NCI-H82 (cell line): Measurements from ENCODE around the gene TRAPPC2L.

Experiments used
- DNase-seq: peaks from one replicate; lab custom pipeline; 2025; lab: John Stamatoyannopoulos, UW

The TRAPPC2L gene

DNA sequence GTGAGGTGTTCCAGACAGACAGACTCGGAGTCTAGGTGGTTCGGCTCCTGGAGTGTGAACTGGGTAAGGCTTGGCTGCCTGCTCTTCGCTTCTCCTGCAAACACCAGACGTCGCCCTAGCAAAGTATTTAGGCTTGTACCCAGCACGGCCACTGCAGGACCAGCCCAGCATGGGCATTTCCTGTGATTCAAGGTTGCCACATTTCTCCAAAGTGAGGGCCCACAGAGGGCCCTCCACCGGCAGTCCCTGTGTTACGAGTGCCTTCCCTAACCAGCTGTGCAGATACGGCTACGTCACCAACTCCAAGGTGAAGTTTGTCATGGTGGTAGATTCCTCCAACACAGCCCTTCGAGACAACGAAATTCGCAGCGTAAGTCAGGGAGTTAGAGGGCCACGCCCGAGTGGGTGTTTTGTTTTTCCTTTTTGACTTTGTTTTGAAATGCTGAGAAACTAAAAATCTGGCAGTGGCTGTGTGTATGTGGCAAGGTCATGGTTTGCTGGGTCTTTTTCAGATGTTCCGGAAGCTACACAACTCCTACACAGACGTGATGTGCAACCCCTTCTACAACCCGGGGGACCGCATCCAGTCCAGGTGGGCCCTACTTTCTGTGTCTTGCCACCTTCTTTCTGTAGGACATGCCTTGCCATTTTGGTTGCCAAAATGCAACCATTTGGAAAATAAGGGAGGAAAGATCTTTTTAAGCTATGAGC is 2.6 kb downstream of the TRAPPC2L start:
- DNase-seq = no peak

DNA sequence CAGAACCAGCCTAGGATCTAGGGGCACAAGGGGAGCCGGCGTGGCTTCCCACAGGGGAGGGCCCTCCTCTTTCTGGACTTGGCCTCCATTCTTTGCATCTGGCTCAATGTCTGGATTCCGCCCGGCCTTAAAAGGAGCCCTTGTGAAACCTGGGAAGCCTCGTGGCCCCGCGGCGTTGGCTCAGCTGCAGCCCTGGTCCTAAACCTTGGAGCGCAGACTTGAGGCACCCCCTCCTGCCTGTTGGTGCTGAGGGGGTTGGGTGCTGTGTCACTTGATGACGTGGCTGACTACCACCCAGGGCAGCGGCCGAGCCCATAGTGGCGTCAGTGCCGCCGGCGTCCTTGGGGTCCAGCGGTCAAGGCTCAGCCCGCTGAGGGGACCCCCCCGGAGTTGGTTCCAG is 4.4 kb downstream of the TRAPPC2L start:
- no peak for DNase-seq

DNA sequence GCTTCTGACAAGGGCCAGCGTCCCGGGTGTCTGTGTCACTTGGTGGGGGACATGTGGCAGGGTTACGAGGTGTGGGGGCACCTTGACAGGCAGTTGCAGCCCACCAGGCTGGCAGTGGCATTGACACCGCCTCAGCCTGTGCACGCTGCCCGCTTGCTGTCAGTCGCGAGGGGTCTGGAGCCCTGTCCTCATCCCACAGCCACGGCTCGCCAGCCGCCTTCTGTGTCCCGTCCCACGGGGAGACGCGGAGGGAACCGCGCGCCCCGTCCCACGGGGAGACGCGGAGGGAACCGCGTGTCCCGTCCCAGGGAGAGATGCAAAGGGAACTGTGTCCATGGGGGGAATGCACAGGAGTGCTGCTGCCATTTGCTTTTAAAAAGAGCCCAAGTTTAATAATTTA is 6.0 kb downstream of the TRAPPC2L start:
- no peak for DNase-seq

DNA sequence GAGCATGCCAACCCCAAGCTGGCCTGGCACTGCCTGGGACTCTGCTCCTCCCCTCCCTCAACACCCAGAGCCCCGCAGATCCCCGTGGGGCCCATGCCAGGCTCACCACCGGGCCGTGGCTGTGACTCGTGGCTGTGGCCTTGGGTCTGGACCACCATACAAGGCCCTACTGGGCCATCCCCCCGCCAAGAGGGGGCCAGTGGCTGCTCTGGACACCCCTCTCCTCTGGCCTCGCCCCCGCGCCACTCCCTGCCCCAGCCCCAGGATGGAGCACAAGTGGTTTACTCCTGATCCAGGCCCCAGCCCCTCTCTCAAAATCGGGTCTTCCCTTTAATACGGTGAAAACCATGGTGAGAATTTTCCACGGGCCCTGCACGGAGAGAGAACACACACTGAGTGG is 6.5 kb downstream of the TRAPPC2L start:
- no peak for DNase-seq

DNA sequence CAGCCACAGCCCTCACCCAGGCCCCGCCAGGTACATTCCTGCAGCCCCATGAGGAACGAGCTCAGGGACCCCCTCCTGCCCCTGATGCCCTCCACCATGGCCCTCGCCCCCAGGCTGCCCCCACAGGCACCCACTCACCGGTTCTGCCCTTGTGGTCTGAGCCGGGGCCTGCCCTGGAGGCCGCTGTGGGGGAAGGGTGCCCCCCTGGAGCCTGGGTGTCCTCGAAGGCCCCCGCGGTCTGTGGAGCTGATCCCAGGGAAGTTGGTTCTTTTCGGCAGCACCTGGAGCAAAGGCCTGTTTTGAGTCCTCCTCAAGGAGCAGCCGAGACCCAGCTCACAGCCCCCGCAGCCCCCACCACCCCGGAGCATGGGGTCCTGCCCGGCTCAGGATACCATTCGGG is 7.2 kb downstream of the TRAPPC2L start:
- DNase-seq = no peak

DNA sequence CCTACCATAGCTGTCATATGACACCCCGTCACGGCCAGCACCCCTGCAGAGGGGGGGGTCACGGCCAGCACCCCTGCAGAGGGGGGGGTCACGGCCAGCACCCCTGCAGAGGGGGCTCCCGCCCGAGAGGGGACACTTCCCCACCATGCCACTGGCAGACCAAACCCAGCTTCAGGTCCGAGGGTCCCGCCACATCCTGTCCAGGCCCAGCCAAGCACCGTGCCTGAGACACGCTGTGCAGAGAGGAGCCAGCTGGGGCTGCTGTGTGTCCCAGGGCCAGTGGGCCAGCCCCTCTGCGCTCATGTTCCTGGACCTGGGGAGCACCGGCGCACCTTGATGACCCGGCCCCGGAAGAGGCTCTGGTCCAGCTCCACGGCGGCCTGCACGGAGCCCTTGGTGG is 7.6 kb downstream of the TRAPPC2L start:
- DNase-seq = no peak

DNA sequence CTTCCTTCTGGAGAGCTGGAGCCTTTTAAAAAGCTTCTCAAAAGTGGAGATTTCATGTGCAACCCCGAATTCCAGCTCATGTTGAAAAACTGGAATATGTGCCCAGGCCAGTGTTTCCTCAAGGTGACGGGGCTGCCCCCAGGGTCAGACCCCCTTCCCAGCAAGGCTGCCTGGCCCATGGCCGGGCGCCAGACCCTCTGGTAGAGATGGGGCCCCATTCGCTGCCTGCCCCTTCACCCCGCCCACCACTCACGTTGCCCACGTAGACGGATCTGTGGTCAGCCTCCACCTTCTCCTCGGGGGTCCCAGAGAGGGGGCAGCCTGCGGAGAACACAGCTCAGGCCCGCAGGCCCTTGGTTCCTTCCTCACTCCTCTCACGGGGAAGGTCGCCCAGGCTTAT is 8.4 kb downstream of the TRAPPC2L start:
- DNase-seq = no peak

DNA sequence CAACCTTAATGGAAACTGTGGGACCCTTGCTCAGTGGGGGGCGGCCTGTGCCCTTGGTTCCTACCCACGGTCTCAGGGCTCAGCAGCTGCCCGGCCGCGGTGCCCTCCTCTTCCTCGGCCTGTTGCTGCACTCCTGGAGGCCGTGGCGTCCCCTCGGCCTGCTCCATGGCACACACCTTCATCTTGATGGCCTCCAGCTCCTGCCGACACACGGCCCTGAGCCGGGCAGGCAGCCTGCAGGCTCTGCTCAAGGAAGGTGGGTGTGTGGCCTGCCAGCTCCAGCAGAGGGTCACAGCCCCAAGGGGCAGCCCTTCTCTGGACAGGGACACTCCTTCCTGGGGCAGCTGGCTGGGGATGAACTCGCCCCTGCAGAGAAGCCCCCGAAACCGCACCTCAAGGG is 8.8 kb downstream of the TRAPPC2L start:
- DNase-seq = no peak

DNA sequence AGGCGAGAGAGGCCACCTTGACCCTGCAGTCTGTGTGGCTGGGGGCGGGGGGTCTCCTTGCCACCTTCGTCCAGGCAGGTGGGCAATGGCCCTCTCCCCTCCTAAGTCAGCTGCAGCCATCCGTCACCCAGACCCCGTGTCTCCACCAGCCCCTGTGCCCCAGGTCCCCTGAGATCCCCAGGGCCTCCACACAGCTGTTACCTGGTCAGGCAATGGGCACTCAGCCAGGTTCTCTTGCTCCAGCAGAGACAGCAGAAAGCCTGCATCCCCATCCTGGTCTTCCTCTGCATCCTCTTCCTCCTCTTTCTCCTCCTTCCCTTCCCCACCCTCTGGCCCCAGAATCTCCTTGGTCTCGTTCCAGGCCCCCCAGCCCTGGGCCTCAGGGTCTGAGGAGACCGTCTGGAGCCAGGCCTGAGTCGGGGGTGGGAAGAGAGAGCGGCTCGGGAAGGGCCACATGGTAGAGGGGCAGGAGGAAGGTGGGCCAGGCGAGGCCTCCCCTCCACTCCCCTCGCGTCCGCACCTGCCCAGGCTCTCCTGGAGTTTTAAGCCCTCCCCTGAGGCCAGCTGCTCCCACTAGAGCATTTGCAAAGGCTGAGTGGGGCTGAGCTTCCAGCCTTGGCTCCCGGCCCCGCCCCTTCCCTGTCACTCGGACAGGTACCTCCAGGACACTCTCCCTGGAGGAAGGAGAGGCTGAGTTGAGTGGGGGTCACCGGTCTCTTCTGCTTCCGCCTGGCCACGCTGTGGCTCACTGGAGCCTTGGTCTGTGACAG is 9.4 kb downstream of the TRAPPC2L start, which contains the start of gene PABPN1L:
PABPN1L (minus strand) TSS at position 510 of the 770 bp plus-strand sequence; CDS start at position 456, 54 bp downstream.
- DNase-seq = peak; percentile 41

DNA sequence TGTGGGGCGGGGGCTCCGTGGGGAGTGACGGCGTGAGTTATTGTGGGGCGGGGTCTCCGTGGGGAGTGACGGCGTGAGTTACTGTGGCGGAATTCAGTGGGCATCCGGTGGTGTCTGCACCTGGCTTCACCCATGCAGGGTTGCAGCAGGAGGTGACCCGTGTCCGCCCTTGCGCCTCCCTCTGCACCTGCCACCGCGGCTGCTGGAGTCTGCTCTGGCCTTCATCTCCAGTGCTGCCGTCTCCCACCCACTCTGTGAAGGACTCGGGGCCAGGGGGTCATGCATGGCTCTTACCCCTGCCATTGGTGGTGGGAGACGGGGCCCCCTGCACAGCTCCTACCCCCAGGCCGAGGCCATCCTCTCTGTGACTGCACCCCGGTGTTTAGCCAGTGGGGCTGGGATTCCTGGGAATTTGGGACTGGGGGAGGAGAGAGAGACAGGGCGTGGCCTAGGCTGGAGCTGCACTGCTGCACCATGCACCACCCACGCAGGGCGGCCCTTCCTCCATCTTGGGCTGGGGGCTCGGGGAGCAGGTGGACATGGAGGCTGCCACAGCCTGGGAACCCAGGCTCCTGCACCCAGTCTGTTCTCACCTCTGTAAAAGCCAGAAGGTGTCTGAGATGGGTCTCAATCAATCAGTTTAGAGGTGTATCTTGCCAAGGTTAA is 10.8 kb downstream of the TRAPPC2L start:
- DNase-seq = no peak

DNA sequence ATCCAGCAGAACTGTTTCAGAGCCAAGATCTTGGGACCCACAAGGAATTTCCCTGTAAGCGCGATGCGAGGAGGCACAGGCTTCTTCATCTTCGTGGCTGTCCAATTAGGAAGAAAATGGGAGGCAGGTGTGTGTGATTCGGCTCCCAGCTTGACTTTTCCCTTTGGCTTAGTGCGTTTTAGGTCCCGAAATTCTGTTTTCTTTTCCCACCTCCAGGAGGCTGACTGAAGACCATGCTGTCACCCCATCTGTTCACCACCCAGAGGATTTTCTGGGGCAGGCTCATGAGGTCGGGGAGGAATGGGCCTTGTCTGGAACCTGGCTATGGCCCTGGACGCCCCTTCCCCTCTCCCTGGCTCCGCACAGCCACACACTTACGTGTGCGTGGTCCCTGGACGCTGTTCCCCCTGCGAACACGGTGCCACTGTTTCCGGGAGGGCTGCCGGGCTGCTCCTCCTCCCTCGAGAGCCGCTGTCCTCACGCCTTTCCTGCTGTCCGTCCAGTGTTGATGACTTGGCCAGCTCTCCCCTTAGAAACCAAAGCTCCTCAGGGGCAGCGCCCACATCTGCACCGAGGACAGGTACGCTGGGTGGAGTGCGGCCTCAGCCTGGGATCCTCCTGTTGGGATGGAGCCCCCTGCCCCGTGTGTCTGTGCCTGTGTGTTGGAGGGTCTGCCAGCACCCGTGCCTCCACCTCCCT is 12.2 kb downstream of the TRAPPC2L start:
- DNase-seq = peak; percentile 43

DNA sequence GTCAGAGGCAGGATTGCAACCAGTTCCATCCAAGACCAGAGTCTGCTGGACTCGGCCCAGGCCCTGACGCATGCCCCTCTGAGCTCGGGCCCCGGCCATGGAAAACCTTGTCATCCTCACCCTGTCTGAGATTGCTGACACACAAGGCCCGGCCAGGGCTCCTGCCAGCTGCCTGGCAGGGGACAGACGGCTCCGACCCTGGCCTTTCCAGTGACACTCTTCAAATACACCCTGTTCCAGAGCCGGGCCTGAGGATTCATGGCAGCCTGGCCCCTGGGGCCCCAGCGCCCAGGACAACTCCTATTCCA is 12.7 kb downstream of the TRAPPC2L start:
- DNase-seq = no peak

DNA sequence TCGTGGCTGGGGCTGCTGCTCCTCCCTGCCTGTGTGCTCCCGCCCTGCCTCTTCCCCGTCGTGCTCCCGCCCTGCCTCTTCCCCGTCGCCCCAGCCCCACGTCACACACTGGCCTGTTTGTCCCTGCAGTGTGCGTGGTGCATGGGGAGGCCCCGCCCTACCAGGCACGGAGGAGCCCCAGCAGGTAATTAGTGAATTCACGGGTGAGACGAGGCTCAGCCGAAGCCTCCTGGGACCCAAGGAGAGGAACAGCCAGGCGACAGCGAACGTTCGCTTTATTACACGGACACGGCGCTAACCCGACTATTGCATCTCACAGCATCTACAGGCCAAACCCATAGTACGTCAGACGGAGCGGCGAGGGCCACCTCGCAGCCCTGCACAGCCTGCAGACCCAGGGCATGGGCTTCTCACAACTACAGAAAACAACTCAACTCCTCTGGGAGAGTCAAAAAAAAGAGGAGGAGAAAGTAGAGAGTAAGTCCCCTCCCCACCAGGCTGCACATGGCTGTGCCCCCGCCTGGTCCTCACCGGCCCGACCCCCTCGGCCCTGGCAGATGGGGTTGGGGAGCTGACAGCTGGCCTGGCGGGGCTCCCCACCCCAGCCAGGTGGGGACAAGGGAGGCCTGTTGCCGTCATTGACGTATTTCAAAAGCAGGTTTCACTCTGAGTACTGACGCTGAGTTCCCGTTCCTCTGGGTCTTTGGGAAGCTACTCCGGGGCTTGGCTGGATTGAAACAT is 13.9 kb downstream of the TRAPPC2L start:
- peak; percentile 53 for DNase-seq

DNA sequence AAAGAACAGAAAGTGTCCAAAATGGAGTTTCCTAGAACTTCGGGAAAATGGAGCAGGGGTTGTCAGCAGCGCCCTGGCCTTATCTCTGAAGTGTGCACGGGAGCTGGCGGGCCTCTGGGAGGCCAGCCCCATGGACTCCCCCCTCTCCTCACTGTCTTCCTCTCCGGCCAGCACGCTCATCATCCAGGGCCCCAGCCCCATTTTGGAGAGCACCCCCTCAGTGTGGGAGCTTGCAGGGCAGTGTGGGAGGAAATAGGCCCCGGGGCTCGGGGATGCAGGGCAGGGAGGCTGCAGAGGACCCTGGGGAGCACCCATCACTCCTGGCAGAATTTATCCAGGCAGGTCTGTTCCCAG is 14.4 kb downstream of the TRAPPC2L start:
- DNase-seq = no peak

DNA sequence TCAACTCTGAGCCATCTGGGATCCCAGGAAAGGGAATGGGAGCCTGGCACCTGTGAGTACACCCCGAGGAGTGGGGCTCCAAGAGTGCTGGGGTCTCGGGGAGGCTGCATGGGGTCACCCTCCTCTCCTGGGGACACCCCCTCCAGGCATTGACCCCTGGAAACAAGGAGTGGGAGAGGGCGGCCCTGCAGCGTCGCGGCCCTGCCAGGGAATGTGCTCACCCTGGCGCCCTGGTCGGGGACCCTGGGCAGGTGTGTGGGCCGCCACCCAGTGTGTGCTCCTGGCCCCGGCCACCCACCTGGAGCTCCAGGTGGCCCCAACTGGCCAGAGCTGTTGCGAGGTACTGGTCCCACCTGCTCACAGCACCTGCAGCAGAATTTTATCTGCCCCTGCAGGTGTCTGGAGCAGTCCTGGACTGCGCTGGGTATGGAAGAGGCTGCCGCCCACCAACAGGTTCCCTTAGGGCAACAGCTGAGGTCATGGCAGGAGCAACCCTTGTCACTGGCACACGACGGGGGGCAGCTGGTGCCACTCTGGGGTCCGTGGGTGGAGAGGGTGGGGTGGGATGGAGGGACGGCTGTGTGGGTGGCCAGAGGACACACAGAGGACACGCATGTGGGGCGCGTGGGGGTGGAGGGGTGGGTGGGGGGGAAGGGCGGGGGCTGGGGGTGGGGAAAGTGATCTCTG is 14.9 kb downstream of the TRAPPC2L start:
- DNase-seq = no peak

DNA sequence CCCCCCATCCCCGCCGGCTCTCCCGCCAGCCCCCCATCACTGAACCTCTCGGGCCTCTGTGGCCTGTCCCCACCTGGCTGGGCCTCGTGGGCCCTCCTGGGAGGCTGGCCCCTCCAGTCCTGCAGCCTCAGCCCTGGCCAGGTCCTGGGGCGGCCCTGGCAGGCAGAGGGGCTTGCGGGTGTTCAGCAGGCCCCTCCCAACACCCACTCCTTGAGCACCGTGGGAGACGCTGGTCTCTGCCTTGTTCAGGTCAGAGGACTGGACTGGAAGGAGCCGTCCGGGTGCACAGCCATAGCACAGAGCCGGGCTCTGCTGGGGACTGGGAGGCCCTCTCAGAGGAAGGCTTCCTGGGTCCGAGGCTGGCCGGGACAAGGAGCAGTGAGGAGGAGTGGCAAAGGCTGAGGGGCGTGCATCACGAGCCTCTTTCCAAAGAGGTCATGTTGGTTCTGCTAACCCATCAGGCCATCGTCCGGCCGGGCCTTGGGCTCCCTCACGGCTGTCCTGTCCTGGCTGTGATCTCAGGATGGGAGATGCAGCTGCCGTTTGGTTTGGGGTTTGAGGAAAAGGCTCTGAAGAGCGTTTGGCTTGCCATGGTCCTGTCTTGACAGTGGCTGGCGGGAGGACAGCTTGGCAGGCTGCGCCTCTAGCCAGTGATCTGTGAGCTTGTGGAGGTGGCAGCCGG is 15.9 kb downstream of the TRAPPC2L start:
- DNase-seq = no peak

DNA sequence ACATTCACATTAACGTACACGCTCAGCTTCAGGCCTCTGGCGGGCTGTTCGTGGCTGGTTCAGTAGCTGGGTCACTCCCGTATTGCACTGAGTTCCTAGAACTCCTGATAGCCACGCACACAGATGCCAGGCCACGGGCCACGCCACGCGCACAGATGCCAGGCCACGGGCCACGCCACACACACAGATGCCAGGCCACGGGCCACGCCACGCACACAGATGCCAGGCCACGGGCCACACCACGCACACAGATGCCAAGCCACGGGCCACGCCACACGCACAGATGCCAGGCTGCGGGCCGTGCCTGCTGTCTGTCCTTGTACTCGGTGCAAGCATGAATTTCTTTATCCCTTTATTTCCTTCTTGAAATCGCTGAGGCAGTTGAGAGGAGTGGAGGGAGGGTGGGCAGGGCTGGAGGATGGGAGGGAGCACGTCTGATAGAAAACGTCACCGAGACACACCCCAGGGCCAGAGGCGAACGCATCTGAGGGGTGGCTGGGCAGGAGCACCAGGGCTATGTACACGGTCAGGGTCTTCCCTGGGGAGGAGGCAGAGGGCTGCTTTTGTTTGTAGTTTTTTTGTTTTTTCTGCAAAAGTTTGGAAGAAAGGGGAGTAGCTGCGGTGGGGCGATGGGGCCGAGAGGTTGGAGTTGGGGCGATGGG is 18.1 kb downstream of the TRAPPC2L start:
- no peak for DNase-seq

DNA sequence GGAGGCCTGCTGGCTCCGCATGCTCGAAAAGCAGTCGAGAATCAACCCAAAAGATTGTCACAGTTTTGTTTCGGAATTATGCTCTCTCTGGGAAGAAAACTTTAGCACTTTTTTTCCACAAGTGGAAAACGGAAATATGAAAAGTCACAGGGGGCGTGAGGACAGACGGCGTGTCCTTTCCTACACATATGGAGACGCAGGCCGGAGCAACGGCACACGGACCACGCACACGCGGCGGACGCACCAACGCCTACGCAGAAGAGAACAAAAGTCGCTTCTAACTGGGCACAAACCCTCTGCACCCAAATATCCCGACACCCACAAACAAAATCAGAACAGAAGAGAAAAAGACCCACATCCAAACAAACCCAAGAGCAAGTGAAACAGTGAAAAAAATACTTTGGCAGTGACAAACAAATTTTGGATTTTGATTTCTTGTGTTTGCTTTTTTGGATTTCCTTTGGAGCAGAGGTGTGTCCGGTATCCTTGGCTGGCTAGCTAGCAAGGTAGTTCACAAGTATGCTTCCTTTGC is 18.8 kb downstream of the TRAPPC2L start:
- DNase-seq = no peak

DNA sequence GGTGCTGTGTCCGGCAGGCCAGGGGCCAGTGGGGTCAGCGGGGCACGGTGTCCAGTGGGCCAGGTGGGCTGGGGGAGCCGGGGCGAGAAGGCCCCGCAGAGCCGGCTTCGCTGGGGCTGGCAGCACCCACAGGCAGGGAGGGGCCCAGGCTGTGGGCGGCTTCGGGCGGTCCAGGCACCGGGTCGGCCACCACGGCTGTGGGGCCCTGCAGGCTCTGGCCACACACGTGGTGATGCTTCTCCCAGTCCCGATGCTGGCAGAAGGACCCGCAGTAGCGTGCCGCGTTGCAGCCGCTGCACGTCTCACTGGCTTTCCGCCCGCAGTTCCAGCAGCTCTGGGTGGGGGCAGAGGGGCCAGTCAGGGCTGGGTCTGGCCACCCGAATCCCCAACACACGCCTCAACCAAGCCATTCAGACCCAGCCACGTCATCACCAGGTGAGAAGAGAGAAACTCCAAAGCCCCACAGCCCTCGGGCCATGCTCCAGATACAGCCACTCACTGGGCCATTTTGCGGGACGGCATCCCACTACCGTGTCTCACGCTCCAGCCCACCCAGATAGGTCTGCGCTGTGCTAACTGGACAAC is 20.1 kb downstream of the TRAPPC2L start:
- DNase-seq = no peak
